HCT116 (cell line): Measurements from ENCODE around the gene ARIH2. TPM values are rescaled to one million over a fixed set of nuclear protein-coding genes. Genes with fewer than 3 reads are reported as not detected.
"Not testable (repeated sequence)": the region's sequence is repeated elsewhere in the genome, so short reads cannot be mapped to it uniquely, and the experiment has no call there.

ENCODE experiments used
- ATAC-seq: fragments of 200-7000 bp; cut with Tn5 transposase; 2 replicates; pipeline ENCODE4 v1.9.1; 2020; ENCODE audit warnings: mild to moderate bottlenecking, moderate library complexity
- BruUV-seq: library from RNA; stranded (reverse); fragments of 400-500 nt; replicated peaks from 2 replicates; lab custom pipeline; 2021; lab: Mats Ljungman, UMichigan
- CTCF ChIA-PET: fragments of 300-600 bp; sonication (Branson Sonifier 250); formaldehyde crosslinking; loops from one replicate; lab custom pipeline; 2021; ENCODE audit warnings: antibody characterized with exemption; lab: Charles Lee
- POLR2A ChIA-PET: fragments of 300-600, 350-600 bp; sonication (Branson Sonifier 250); formaldehyde crosslinking; loops from one replicate; lab custom pipeline; 2021; ENCODE audit warnings: antibody characterized with exemption; lab: Charles Lee
- RAD21 ChIA-PET, 2 experiments: fragments of 300-600 bp; sonication (Branson Sonifier 250); formaldehyde crosslinking; loops; one replicate each; lab custom pipeline; 2023; ENCODE audit warnings: low total read pairs in 2 of 2; ENCODE audit not compliant: uncharacterized antibody in 2 of 2, unreplicated experiment in 2 of 2, low non-redundant PET in 1 of 2; lab: Charles Lee
- DNase-seq: peaks from one replicate; pipeline ENCODE4 v3.0.0-alpha.2; 2010; ENCODE audit warnings: low read depth, low spot score
- H2AFZ ChIP-seq: fragments of 200-600 bp; shearing (Covaris generic), sonication (generic); 2 replicates; pipeline ENCODE4 v1.6.1; 2017; ENCODE audit warnings: low read depth, mixed run types, mixed read lengths, antibody characterized with exemption, low read length; ENCODE audit not compliant: poor library complexity, severe bottlenecking
- H3K27ac ChIP-seq: 2 replicates; pipeline ENCODE4 v1.5.1; 2012; ENCODE audit warnings: low read depth, low read length
- H3K27me3 ChIP-seq: fragments of 200-600 bp; sonication (generic); 2 replicates; pipeline ENCODE4 v1.6.1; 2016; ENCODE audit warnings: mixed run types, low read length, mixed read lengths; ENCODE audit not compliant: insufficient read depth
- H3K36me3 ChIP-seq, 2 experiments: fragments of 200-500 bp in 1 of 2; fragments of 200-600 bp in 1 of 2; sonication (Bioruptor generic) in 1 of 2; sonication (generic) in 1 of 2; 2 replicates each; pipeline versions ENCODE4 v1.5.1 to v1.6.1; 2014 to 2016; ENCODE audit warnings: low read length in 2 of 2, inconsistent platforms in 1 of 2, mixed read lengths in 1 of 2, mixed run types in 1 of 2; ENCODE audit not compliant: insufficient read depth in 2 of 2, control insufficient read depth in 1 of 2
- H3K4me1 ChIP-seq, 2 experiments: fragments of 200-600 bp in 1 of 2; sonication (generic) in 1 of 2; 2 replicates each; pipeline versions ENCODE4 v1.5.1 to v1.6.1; 2012 to 2017; ENCODE audit warnings: low read length in 2 of 2, inconsistent platforms in 1 of 2, mild to moderate bottlenecking in 1 of 2, mixed read lengths in 1 of 2, mixed run types in 1 of 2, moderate library complexity in 1 of 2; ENCODE audit not compliant: insufficient read depth in 2 of 2, control insufficient read depth in 1 of 2
- H3K4me2 ChIP-seq: fragments of 200-600 bp; sonication (generic); 2 replicates; pipeline ENCODE4 v1.6.1; 2017; ENCODE audit warnings: mixed run types, low read length, mixed read lengths
- H3K4me3 ChIP-seq, 2 experiments: fragments of 200-600 bp in 1 of 2; sonication (generic) in 1 of 2; replicated peaks in 1 of 2; 2 replicates each; pipeline ENCODE4 v1.5.1; 2011 to 2016; ENCODE audit warnings: low read length in 2 of 2, control low read depth in 1 of 2, low read depth in 1 of 2, mild to moderate bottlenecking in 1 of 2, mixed read lengths in 1 of 2, mixed run types in 1 of 2
- H3K79me2 ChIP-seq: fragments of 200-600 bp; sonication (generic); 2 replicates; pipeline ENCODE4 v1.6.1; 2017; ENCODE audit warnings: mild to moderate bottlenecking, mixed run types, low read length, moderate library complexity, mixed read lengths; ENCODE audit not compliant: insufficient read depth
- H3K9ac ChIP-seq: fragments of 200-600 bp; sonication (generic); 2 replicates; pipeline ENCODE4 v1.6.1; 2016; ENCODE audit warnings: low read length, mixed read lengths
- H3K9me2 ChIP-seq: fragments of 200-600 bp; sonication (generic), shearing (Covaris generic); 2 replicates; pipeline ENCODE4 v1.6.1; 2017; ENCODE audit warnings: mixed run types, mild to moderate bottlenecking, moderate library complexity; ENCODE audit not compliant: insufficient read depth
- H3K9me3 ChIP-seq, 2 experiments: fragments of 200-500 bp in 1 of 2; fragments of 200-600 bp in 1 of 2; sonication (Bioruptor generic) in 1 of 2; sonication (generic) in 1 of 2; 2 replicates each; pipeline ENCODE4 v1.6.1; 2014 to 2017; ENCODE audit warnings: low read length in 2 of 2, mixed read lengths in 2 of 2, inconsistent platforms in 1 of 2, low read depth in 1 of 2, mild to moderate bottlenecking in 1 of 2, mixed run types in 1 of 2, moderate library complexity in 1 of 2; ENCODE audit not compliant: control insufficient read depth in 1 of 2, insufficient read depth in 1 of 2
- H4K20me1 ChIP-seq: fragments of 200-600 bp; sonication (generic), shearing (Covaris generic); 2 replicates; pipeline ENCODE4 v1.6.1; 2017; ENCODE audit warnings: mixed run types, mild to moderate bottlenecking, moderate library complexity; ENCODE audit not compliant: insufficient read depth
- REST ChIP-seq: IDR thresholded peaks from 2 replicates; pipeline ENCODE4 v1.6.1; 2012; ENCODE audit warnings: low read depth
- intact Hi-C: fragments of 100-400 bp; cut with micrococcal nuclease; formaldehyde crosslinking; loops from 2 replicates; pipeline ENCODE4 v1.10.0; 2022
- total RNA-seq: library from RNA; stranded (reverse); gene quantifications from one replicate; pipeline ENCODE4 v1.2.1, GENCODE V29; 2021; ENCODE audit not compliant: unreplicated experiment

ARIH2 gene
- total RNA-seq, 1 experiment from 2014 or later = 105 TPM

GRCh38 chr3:49007771-49008528, 89.3 kb downstream of the ARIH2 start (continued):
- TF ChIP-seq REST = no peak
- TF ChIP-seq, all 23 proteins: peak for 2

- BruUV-seq, H4K20me1 ChIP-seq, DNase-seq, H3K9me3 ChIP-seq, H3K9me2 ChIP-seq, H2AFZ ChIP-seq, H3K27me3 ChIP-seq, ATAC-seq, RAD21 ChIA-PET, intact Hi-C loops: not testable (repeated sequence)
- Histone ChIP-seq H3K4me3 (peak overlapping the region; percentile 72 to 86), H3K36me3 (peaks cover 6 to 13% of the 10 kb centered on the region in 2 experiments; a peak in 3 of 4 replicates), H3K27ac (peak overlapping the region; percentile 99), H3K9ac (peak overlapping the region; percentile 99), H3K4me1 (peaks cover 3 to 26% of the 10 kb centered on the region in 2 experiments; a peak in 3 of 4 replicates), H3K4me2 (peak overlapping the region; percentile 91), H3K79me2 (peaks cover 62% of the 10 kb centered on the region)
- POLR2A ChIA-PET = interaction anchor here (1.0 to 2.5 kb wide), 3 partner anchors 8 to 21 kb away, joined by 3 to 39 read pairs (median 6); partner anchors contain the start of genes DALRD3, IMPDH2 and NDUFAF3
- CTCF ChIA-PET = interaction anchor here (0.9 to 3.2 kb wide), 2 partner anchors 13 to 269 kb away, joined by 3 to 27 read pairs; partner anchors contain the start of gene NDUFAF3
Measured at GRCh38 chr3:49008627-49009026, 90.0 kb downstream of the ARIH2 start.
